HepG2 (cell line): Measurements from ENCODE around the gene SPATA25. TPM values are rescaled to one million over a fixed set of nuclear protein-coding genes. Genes with fewer than 3 reads are reported as not detected.
"Not testable (repeated sequence)": the region's sequence is repeated elsewhere in the genome, so short reads cannot be mapped to it uniquely, and the experiment has no call there.

Experiments
- ATAC-seq: fragments of 200-7000 bp; cut with Tn5 transposase; 3 replicates; pipeline ENCODE4 v1.9.1; 2020; ENCODE audit warnings: mild to moderate bottlenecking, moderate library complexity
- BruUV-seq: library from RNA; stranded (reverse); fragments of 400-500 nt; replicated peaks from 2 replicates; lab custom pipeline; 2021; lab: Mats Ljungman, UMichigan
- CTCF ChIA-PET: fragments of 300-600 bp; formaldehyde crosslinking; extraction: SDS; loops from one replicate; lab custom pipeline; 2021; ENCODE audit warnings: low total read pairs, inconsistent platforms, low intra/inter-chr PET ratio; lab: Yijun Ruan, JAX
- POLR2A ChIA-PET: fragments of 350-600 bp; sonication (Branson Sonifier 250); formaldehyde crosslinking; loops from one replicate; lab custom pipeline; 2020; ENCODE audit warnings: antibody characterized with exemption, inconsistent platforms; lab: Yijun Ruan, JAX
- DNase-seq: peaks from one replicate; pipeline ENCODE4 v3.0.0-alpha.2; 2015; ENCODE audit warnings: low spot score
- FAIRE-seq: peaks from 3 replicates; lab custom pipeline; 2011; peaks lifted over from hg19 to GRCh38; lab: Jason Lieb, UNC
- H2AFZ ChIP-seq: one replicate; pipeline ENCODE4 v1.6.1; 2011; ENCODE audit warnings: low read length, inconsistent platforms
- H3K27ac ChIP-seq: fragments of 300-600 bp; 3 replicates; pipeline ENCODE4 v1.8.0; 2011; ENCODE audit warnings: mixed run types, mild to moderate bottlenecking, mixed read lengths, low read length, inconsistent platforms; ENCODE audit not compliant: insufficient read depth; ENCODE audit errors: extremely low read length
- H3K27me3 ChIP-seq, 2 experiments: fragments of 200-600 bp in 1 of 2; 2 replicates in 1 of 2; 3 replicates in 1 of 2; pipeline versions ENCODE4 v1.6.0 to v1.8.0; 2011; ENCODE audit warnings: low read length in 2 of 2, mild to moderate bottlenecking in 2 of 2, moderate library complexity in 2 of 2, inconsistent platforms in 1 of 2; ENCODE audit not compliant: insufficient read depth in 2 of 2, control insufficient read depth in 1 of 2
- H3K36me3 ChIP-seq, 2 experiments: fragments of 200-600 bp in 1 of 2; replicated peaks in 1 of 2; 2 replicates in 1 of 2; 3 replicates in 1 of 2; pipeline versions ENCODE4 v1.5.1 to v1.8.0; 2011; ENCODE audit warnings: low read length in 2 of 2, inconsistent platforms in 1 of 2; ENCODE audit not compliant: insufficient read depth in 2 of 2, control insufficient read depth in 1 of 2
- H3K4me1 ChIP-seq: 2 replicates; pipeline ENCODE4 v1.5.1; 2012; ENCODE audit warnings: low read length, inconsistent platforms; ENCODE audit not compliant: insufficient read depth
- H3K4me2 ChIP-seq: 2 replicates; pipeline ENCODE4 v1.6.0; 2011; ENCODE audit warnings: low read depth, low read length, inconsistent platforms
- H3K4me3 ChIP-seq, 3 experiments: fragments of 200-600 bp in 1 of 3; sonication (generic), shearing (Covaris generic) in 1 of 3; replicated peaks in 1 of 3; 2 replicates each; pipeline ENCODE4 v1.5.1; 2011 to 2016; ENCODE audit warnings: low read length in 3 of 3, inconsistent platforms in 2 of 3, low read depth in 2 of 3, mild to moderate bottlenecking in 2 of 3, control low read depth in 1 of 3, mixed read lengths in 1 of 3; ENCODE audit not compliant: insufficient read depth in 1 of 3
- H3K79me2 ChIP-seq: one replicate; pipeline ENCODE4 v1.6.1; 2011; ENCODE audit warnings: low read length, inconsistent platforms; ENCODE audit not compliant: insufficient read depth
- H3K9ac ChIP-seq: 2 replicates; pipeline ENCODE4 v1.6.0; 2011; ENCODE audit warnings: mild to moderate bottlenecking, low read depth, low read length, inconsistent platforms; ENCODE audit not compliant: insufficient read depth
- H3K9me3 ChIP-seq: 2 replicates; pipeline ENCODE4 v1.5.1; 2012; ENCODE audit warnings: mild to moderate bottlenecking, low read length
- H4K20me1 ChIP-seq: 2 replicates; pipeline ENCODE4 v1.6.0; 2011; ENCODE audit warnings: inconsistent platforms, mild to moderate bottlenecking, low read length, moderate library complexity; ENCODE audit not compliant: insufficient read depth
- CCAR2 ChIP-seq: fragments of 200-400 bp; formaldehyde crosslinking; optimal IDR thresholded peaks from 2 replicates; pipeline ENCODE3; 2018; ENCODE audit warnings: low read depth, mild to moderate bottlenecking, low read length, moderate library complexity
- FOXC1 ChIP-seq: sonication (generic); formaldehyde crosslinking; IDR thresholded peaks from 2 replicates; pipeline ENCODE4 v1.8.0; 2022; ENCODE audit warnings: mild to moderate bottlenecking, missing genetic modification reagents, borderline replicate concordance
- NFE2L2 ChIP-seq: fragments of 150-350 bp; IDR thresholded peaks from 2 replicates; pipeline ENCODE4 v1.6.1; 2014; ENCODE audit warnings: low read length
- NR1H2 ChIP-seq: sonication (generic); formaldehyde crosslinking; IDR thresholded peaks from 2 replicates; pipeline ENCODE4 v1.8.1; 2022; ENCODE audit warnings: low read depth, missing genetic modification reagents, borderline replicate concordance
- PHF5A ChIP-seq: IDR thresholded peaks from one replicate; pipeline ENCODE4 v1.6.1; 2018; ENCODE audit warnings: low read depth, missing genetic modification reagents; ENCODE audit not compliant: unreplicated experiment
- REL ChIP-seq: sonication (generic); formaldehyde crosslinking; conservative IDR thresholded peaks from 2 replicates; pipeline ENCODE4 v1.8.0; 2022; ENCODE audit warnings: mild to moderate bottlenecking, missing genetic modification reagents, moderate library complexity
- SALL1 ChIP-seq: sonication (generic); formaldehyde crosslinking; IDR thresholded peaks from 2 replicates; pipeline ENCODE4 v1.8.0; 2022; ENCODE audit warnings: mild to moderate bottlenecking, missing genetic modification reagents
- SIN3A ChIP-seq: IDR thresholded peaks from 2 replicates; pipeline ENCODE4 v1.6.1; 2011; ENCODE audit warnings: low read depth, mild to moderate bottlenecking, control low read depth, low read length, borderline replicate concordance
- ZNF101 ChIP-seq: sonication (generic); formaldehyde crosslinking; IDR thresholded peaks from 2 replicates; pipeline ENCODE4 v1.4.0; 2020; ENCODE audit warnings: mild to moderate bottlenecking, low read depth, missing genetic modification reagents, borderline replicate concordance
- ZNF777 ChIP-seq: sonication (generic); formaldehyde crosslinking; IDR thresholded peaks from 2 replicates; pipeline ENCODE4 v1.4.0; 2020; ENCODE audit warnings: missing genetic modification reagents
- ZNF883 ChIP-seq: sonication (generic); formaldehyde crosslinking; IDR thresholded peaks from 2 replicates; pipeline ENCODE4 v1.5.1; 2020; ENCODE audit warnings: mild to moderate bottlenecking, missing genetic modification reagents; ENCODE audit errors: not compliant biosample characterization
- WGBS: methylation state at CpG from one replicate; pipeline ENCODE4 v1.1.6; 2017; ENCODE audit warnings: low lambda C conversion rate; 5-methylcytosine and 5-hydroxymethylcytosine counted together
- in situ Hi-C: cut with HindIII; loops from 2 replicates; pipeline ENCODE4 v1.10.0; 2017; ENCODE audit warnings: low pct_unique_long_range_greater_than_20kb; ENCODE audit not compliant: extremely low pct_ligation_motif_present
- intact Hi-C: fragments of 100-400 bp; cut with micrococcal nuclease; formaldehyde crosslinking; loops from one replicate; pipeline ENCODE4 v1.10.0; 2022; ENCODE audit not compliant: unreplicated experiment
- polyA plus RNA-seq, 8 experiments: library from polyadenylated mRNA; depleted of rRNA in 3 of 8; stranded (reverse) in 7 of 8; unstranded in 1 of 8; fragments of >200 nt; fragmentation: Illumina TruSeq in 4 of 8; extraction: Trizol in 4 of 8; gene quantifications; 2 replicates each; pipeline versions ENCODE4 v1.2.1 to v1.2.3, GENCODE V29; 2011 to 2016; ENCODE audit warnings: low read depth in 4 of 8, missing spikeins in 1 of 8, mixed read lengths in 1 of 8; ENCODE audit not compliant: insufficient read depth in 1 of 8
- total RNA-seq, 5 experiments: library from RNA; depleted of rRNA; stranded (reverse); fragments of >200 nt; fragmentation: Illumina TruSeq; extraction: Trizol; gene quantifications; 2 replicates each; pipeline ENCODE4 v1.2.3, GENCODE V29; 2016; ENCODE audit warnings: low read depth in 1 of 5
- TF ChIP-seq, protein P1 (sequence below): sonication (generic); formaldehyde crosslinking; IDR thresholded peaks from 2 replicates; pipeline ENCODE4 v1.8.0; 2022; ENCODE audit warnings: mild to moderate bottlenecking, missing genetic modification reagents
- TF ChIP-seq, protein P2 (sequence below): sonication (generic); formaldehyde crosslinking; IDR thresholded peaks from 2 replicates; pipeline ENCODE4 v1.5.0; 2020; ENCODE audit warnings: missing genetic modification reagents

SPATA25 gene
- total and polyA plus RNA-seq, 2 of the 13 experiments (the other 11 are each of a cell fraction or from before 2014, with no cell fraction given): 4.8 to 7.6 TPM

DNA sequence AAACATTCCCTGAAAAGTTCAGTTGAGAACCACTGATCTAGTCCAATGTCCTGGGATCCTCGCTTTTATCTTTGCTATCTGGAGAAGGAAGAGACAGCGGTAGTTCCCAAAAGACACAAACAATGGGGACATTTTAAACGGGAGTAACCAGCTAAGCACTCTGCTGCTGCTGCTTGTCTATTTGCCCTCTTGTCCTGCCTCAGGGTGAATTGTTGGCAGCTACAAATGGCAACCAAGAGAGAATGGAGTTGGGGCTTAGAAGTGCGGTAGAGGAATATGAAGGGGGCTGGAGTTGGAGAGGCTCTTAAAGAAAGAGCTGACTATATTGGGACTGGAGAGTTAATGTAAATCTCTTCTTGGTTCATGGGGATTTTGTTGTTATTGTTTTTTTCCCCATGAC is 12.8 kb downstream of the SPATA25 start:
- Histone ChIP-seq H2AFZ (no peak overlapping the region), H3K4me3 (no peak overlapping the region), H3K9ac (no peak overlapping the region), H3K27ac (no peak overlapping the region), H3K9me3 (no peaks in the 10 kb centered on the region), H3K4me2 (no peak overlapping the region), H3K79me2 (no peaks in the 10 kb centered on the region), H3K27me3 (no peaks in the 10 kb centered on the region), H4K20me1 (no peaks in the 10 kb centered on the region), H3K36me3 (peaks cover 5 to 18% of the 10 kb centered on the region in 2 experiments; a peak in 3 of 5 replicates), H3K4me1 (peaks cover 23% of the 10 kb centered on the region)
- ATAC-seq: no peak
- TF ChIP-seq PHF5A (CRISPR knock-in tag): no peak
- TF ChIP-seq NR1H2 (CRISPR knock-in tag): no peak
- TF ChIP-seq ZNF101 (CRISPR knock-in tag): no peak
- TF ChIP-seq ZNF883 (CRISPR knock-in tag): no peak
- no peak for TF ChIP-seq REL (CRISPR knock-in tag)
- TF ChIP-seq, protein P1, sequence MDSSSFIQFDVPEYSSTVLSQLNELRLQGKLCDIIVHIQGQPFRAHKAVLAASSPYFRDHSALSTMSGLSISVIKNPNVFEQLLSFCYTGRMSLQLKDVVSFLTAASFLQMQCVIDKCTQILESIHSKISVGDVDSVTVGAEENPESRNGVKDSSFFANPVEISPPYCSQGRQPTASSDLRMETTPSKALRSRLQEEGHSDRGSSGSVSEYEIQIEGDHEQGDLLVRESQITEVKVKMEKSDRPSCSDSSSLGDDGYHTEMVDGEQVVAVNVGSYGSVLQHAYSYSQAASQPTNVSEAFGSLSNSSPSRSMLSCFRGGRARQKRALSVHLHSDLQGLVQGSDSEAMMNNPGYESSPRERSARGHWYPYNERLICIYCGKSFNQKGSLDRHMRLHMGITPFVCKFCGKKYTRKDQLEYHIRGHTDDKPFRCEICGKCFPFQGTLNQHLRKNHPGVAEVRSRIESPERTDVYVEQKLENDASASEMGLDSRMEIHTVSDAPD (CRISPR knock-in tag): no peak
- no peak for TF ChIP-seq SALL1 (CRISPR knock-in tag)
- TF ChIP-seq ZNF777 (CRISPR knock-in tag): no peak
- TF ChIP-seq, protein P2, sequence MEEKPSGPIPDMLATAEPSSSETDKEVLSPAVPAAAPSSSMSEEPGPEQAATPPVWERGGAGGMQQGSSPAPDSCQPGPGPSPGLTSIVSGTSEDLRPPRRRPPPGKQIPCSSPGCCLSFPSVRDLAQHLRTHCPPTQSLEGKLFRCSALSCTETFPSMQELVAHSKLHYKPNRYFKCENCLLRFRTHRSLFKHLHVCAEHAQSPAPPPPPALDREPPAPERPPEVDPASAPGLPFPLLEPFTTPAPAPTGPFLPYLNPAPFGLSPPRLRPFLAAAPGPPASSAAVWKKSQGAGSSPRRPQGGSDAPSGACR (CRISPR knock-in tag): no peak
- TF ChIP-seq SIN3A: no peak
- no peak for TF ChIP-seq FOXC1
- TF ChIP-seq CCAR2: no peak
- TF ChIP-seq NFE2L2: no peak
- 83% methylated on average over 4 of the region's 4 CpGs for WGBS
- ChIA-PET POLR2A (interaction anchor here (1.2 to 1.5 kb wide), 4 partner anchors 10 to 41 kb away, joined by 3 to 4 read pairs (median 4); partner anchors contain the start of genes CTSA, NEURL2 and SNX21), CTCF (no interaction called here)
- DNase-seq: no peak
- FAIRE-seq: no peak
- intact Hi-C loops: no loop called here
- BruUV-seq: no TSS peak
- in situ Hi-C loops: no loop called here

DNA sequence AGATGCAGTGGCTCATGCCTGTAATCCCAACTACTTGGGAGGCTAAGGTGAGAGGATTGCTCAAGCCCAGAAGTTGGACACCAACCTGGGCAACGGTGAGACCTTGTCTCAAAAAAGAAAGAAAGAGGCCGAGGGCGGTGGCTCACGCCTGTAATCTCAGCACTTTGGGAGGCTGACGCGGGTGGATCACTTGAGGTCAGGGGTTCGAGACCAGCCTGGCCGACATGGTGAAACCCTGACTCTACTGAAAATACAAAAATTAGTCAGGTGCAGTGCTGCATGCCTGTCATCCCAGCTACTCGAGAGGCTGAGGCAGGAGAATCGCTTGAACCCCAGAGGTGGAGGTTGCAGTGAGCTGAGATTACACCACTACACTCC is 13.3 kb downstream of the SPATA25 start:
- WGBS: 96% methylated on average over 10 of the region's 10 CpGs
- H3K9ac ChIP-seq, H3K9me3 ChIP-seq, H3K4me3 ChIP-seq, H3K27ac ChIP-seq, BruUV-seq, intact Hi-C loops, H3K4me2 ChIP-seq, H2AFZ ChIP-seq, H4K20me1 ChIP-seq, CTCF ChIA-PET, ATAC-seq, in situ Hi-C loops, FAIRE-seq, H3K27me3 ChIP-seq, H3K79me2 ChIP-seq, DNase-seq: not testable (repeated sequence)
- Histone ChIP-seq H3K36me3 (peaks cover 5 to 18% of the 10 kb centered on the region in 2 experiments; a peak in 3 of 5 replicates), H3K4me1 (peaks cover 23% of the 10 kb centered on the region)
- POLR2A ChIA-PET: interaction anchor here (1.2 to 2.7 kb wide), 4 partner anchors 10 to 40 kb away, joined by 3 to 14 read pairs (median 4); partner anchors contain the start of genes CTSA, NEURL2 and SNX21
